Endothelial cell (in vitro differentiated cells): Measurements from ENCODE around the gene CDCP1. TPM values are rescaled to one million over a fixed set of nuclear protein-coding genes. Genes with fewer than 3 reads are reported as not detected.

ENCODE experiments used
- DNase-seq: peaks from one replicate; pipeline ENCODE4 v3.0.0; 2021; ENCODE audit warnings: low spot score
- H3K27ac Mint-ChIP-seq: one replicate; pipeline ENCODE4 v1.8.0; 2021; ENCODE audit warnings: mixed read lengths, inconsistent platforms; ENCODE audit not compliant: unreplicated experiment
- H3K27me3 Mint-ChIP-seq: one replicate; pipeline ENCODE4 v1.8.0; 2021; ENCODE audit warnings: mild to moderate bottlenecking, moderate library complexity, mixed read lengths, inconsistent platforms; ENCODE audit not compliant: unreplicated experiment
- H3K36me3 Mint-ChIP-seq: one replicate; pipeline ENCODE4 v1.8.0; 2021; ENCODE audit warnings: mild to moderate bottlenecking, low read depth, mixed read lengths, inconsistent platforms; ENCODE audit not compliant: unreplicated experiment
- H3K4me1 Mint-ChIP-seq: one replicate; pipeline ENCODE4 v1.8.0; 2021; ENCODE audit warnings: mild to moderate bottlenecking, mixed read lengths, inconsistent platforms; ENCODE audit not compliant: unreplicated experiment
- H3K4me3 Mint-ChIP-seq: one replicate; pipeline ENCODE4 v1.8.0; 2021; ENCODE audit warnings: mild to moderate bottlenecking, mixed read lengths, inconsistent platforms; ENCODE audit not compliant: unreplicated experiment
- H3K9me3 Mint-ChIP-seq: one replicate; pipeline ENCODE4 v1.8.0; 2021; ENCODE audit warnings: mixed read lengths, inconsistent platforms; ENCODE audit not compliant: unreplicated experiment
- CTCF ChIP-seq: fragments of 200-600 bp; sonication (generic); IDR thresholded peaks from one replicate; pipeline ENCODE4 v1.5.0; 2021; ENCODE audit warnings: antibody characterized with exemption; ENCODE audit not compliant: unreplicated experiment
- total RNA-seq: library from RNA; stranded (reverse); fragmentation: NEBNext Ultra II Directional; extraction: Animal tissue kit (Norgen Biotek cat#: 25700); gene quantifications from one replicate; pipeline ENCODE4 v1.2.1, GENCODE V29; 2021; ENCODE audit not compliant: unreplicated experiment

Gene CDCP1
- total RNA-seq, 1 donor from 2014 or later = 0.26 TPM

GRCh38 chr3:45183872-45184262 is 37.7 kb upstream of the CDCP1 start:
- DNase-seq = no peak
- Mint-ChIP-seq H3K36me3 (no peaks in the 10 kb centered on the region), H3K4me1 (peaks cover 4% of the 10 kb centered on the region), H3K4me3 (no peak overlapping the region), H3K27ac (no peak overlapping the region), H3K27me3 (peaks cover 2% of the 10 kb centered on the region), H3K9me3 (no peaks in the 10 kb centered on the region)
- no peak for TF ChIP-seq CTCF

GRCh38 chr3:45182915-45183871 is 37.0 kb upstream of the CDCP1 start:
- DNase-seq = no peak
- H3K27me3 Mint-ChIP-seq = peaks cover 2% of the 10 kb centered on the region
- H3K9me3 Mint-ChIP-seq = no peaks in the 10 kb centered on the region

GRCh38 chr3:45181496-45181895 is 35.3 kb upstream of the CDCP1 start:
- DNase-seq = no peak
- no peak for TF ChIP-seq CTCF
- Mint-ChIP-seq H3K27ac (no peak overlapping the region), H3K27me3 (peaks cover 2% of the 10 kb centered on the region), H3K4me1 (no peaks in the 10 kb centered on the region), H3K4me3 (no peak overlapping the region), H3K9me3 (no peaks in the 10 kb centered on the region), H3K36me3 (no peaks in the 10 kb centered on the region)

More at GRCh38 chr3:45182915-45183871, 37.0 kb upstream of the CDCP1 start:
- Mint-ChIP-seq H3K4me3 (no peak overlapping the region), H3K27ac (no peak overlapping the region), H3K4me1 (no peaks in the 10 kb centered on the region), H3K36me3 (no peaks in the 10 kb centered on the region)
- TF ChIP-seq CTCF = no peak

- Mint-ChIP-seq H3K36me3 (no peaks in the 10 kb centered on the region), H3K4me3 (no peak overlapping the region), H3K27me3 (peaks cover 2% of the 10 kb centered on the region), H3K27ac (no peak overlapping the region), H3K4me1 (no peaks in the 10 kb centered on the region), H3K9me3 (no peaks in the 10 kb centered on the region)
- TF ChIP-seq CTCF = no peak
- no peak for DNase-seq
Measured at GRCh38 chr3:45180899-45181298, 34.7 kb upstream of the CDCP1 start.

- Mint-ChIP-seq H3K4me3 (no peak overlapping the region), H3K36me3 (no peaks in the 10 kb centered on the region), H3K4me1 (no peaks in the 10 kb centered on the region), H3K27ac (no peak overlapping the region), H3K9me3 (no peaks in the 10 kb centered on the region), H3K27me3 (no peaks in the 10 kb centered on the region)
- TF ChIP-seq CTCF = no peak
- DNase-seq = no peak
Measured at GRCh38 chr3:45180051-45180450, 33.9 kb upstream of the CDCP1 start.
